Measurements from ENCODE around the gene MMP25. TPM values are rescaled to one million over a fixed set of nuclear protein-coding genes. Genes with fewer than 3 reads are reported as not detected.

The MMP25 gene
- total and polyA plus RNA-seq, 11 donors = 0.32 to 3.0 (median 0.93) TPM

DNA sequence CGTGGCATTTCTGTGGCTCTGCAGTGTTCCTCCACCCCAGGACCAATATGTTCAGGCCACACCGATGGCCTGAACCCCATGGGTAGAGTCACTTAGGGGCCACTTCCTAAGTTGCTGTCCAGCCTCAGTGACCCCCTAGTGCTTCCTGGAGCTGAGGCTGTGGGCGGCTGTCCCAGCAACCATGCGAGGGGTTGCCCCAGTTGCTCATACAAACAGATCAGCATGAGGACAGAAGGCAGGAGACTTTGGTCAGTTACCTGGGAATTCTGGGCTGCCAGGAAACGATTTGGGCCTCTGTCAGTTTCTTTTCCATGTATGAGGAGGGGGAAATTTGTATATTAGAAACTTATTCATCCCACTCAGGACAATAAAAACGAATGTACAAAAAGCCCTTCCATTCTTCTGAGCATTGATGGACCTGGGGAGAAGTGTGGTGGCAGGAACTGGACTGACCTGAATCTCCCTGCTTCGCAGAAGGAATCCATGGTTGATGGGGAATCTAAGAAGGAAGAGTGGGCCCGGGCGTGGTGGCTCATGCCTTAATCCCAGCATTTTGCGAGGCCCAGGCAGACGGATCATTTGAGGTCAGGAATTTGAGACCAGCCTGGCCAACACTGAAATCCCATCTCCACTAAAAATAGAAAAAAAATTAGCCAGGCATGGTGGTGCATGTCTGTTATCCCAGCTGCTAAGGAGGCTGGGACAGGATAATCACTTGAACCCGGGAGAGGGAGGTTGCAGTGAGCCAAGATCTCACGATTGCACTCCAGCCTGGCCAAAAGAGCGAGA, 14.2 kb downstream of the MMP25 start:
- no peak for DNase-seq
- intact Hi-C loops (cut with DNase I) = loop anchor here in 3 of 10 donors (5.0 kb wide), 3 partner anchors 37 to 102 kb away; partner anchors contain the start of gene ZSCAN10 (in 1 of the 3)
- WGBS, 4 donors = 59 to 72% (median 69%) methylated on average over 10 to 14 of the region's 14 CpGs
- TF ChIP-seq, protein P1, sequence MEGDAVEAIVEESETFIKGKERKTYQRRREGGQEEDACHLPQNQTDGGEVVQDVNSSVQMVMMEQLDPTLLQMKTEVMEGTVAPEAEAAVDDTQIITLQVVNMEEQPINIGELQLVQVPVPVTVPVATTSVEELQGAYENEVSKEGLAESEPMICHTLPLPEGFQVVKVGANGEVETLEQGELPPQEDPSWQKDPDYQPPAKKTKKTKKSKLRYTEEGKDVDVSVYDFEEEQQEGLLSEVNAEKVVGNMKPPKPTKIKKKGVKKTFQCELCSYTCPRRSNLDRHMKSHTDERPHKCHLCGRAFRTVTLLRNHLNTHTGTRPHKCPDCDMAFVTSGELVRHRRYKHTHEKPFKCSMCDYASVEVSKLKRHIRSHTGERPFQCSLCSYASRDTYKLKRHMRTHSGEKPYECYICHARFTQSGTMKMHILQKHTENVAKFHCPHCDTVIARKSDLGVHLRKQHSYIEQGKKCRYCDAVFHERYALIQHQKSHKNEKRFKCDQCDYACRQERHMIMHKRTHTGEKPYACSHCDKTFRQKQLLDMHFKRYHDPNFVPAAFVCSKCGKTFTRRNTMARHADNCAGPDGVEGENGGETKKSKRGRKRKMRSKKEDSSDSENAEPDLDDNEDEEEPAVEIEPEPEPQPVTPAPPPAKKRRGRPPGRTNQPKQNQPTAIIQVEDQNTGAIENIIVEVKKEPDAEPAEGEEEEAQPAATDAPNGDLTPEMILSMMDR (IDR thresholded peaks at IDR 0.05) = no peak
- no peak for TF ChIP-seq POLR2A (IDR thresholded peaks at IDR 0.05)
- Histone ChIP-seq H3K27me3 (no peaks in the 10 kb centered on the region), H3K27ac (peak overlapping the region in 6 of 12 donors; percentile 87 to 92 (median 88)), H3K9me3 (no peaks in the 10 kb centered on the region), H3K36me3 (no peaks in the 10 kb centered on the region), H3K4me1 (peaks cover 0 to 68% (median 26%) of the 10 kb centered on the region in 12 donors), H3K4me3 (no peak overlapping the region)
- no peak for ATAC-seq

DNA sequence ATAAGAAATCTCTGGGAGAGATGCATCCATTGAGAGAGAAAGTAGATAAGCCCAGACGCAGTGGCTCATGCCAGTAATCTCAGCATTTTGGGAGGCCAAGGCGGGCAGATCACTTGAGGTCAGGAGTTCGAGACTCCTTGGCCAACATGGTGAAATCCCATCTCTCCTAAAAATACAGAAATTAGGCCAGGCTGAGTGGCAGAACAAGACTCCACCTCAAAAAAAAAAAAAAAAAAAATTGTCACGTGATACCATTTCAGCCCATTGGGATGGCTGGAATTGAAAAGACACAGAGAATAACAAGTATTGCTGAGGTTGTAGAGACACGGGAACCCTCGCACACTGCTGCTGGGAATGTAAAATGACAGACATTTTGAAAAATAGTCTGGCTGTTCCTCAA, 16.2 kb downstream of the MMP25 start:
- ATAC-seq = no peak
- Histone ChIP-seq H3K27ac (no peak overlapping the region), H3K4me1 (peaks cover 0 to 63% (median 31%) of the 10 kb centered on the region in 12 donors), H3K27me3 (no peaks in the 10 kb centered on the region), H3K9me3 (no peaks in the 10 kb centered on the region), H3K36me3 (peaks cover 0 to 3% (median 0%) of the 10 kb centered on the region in 9 donors), H3K4me3 (no peak overlapping the region)
- no peak for DNase-seq
- TF ChIP-seq, protein P1 (IDR thresholded peaks at IDR 0.05) = no peak
- no peak for TF ChIP-seq POLR2A (IDR thresholded peaks at IDR 0.05)
- WGBS, 4 donors = 87 to 92% (median 91%) methylated on average over 6 of the region's 6 CpGs
- intact Hi-C loops (cut with DNase I) = loop anchor here in 3 of 10 donors (5.0 kb wide), 3 partner anchors 35 to 100 kb away; partner anchors contain the start of gene ZSCAN10 (in 1 of the 3)

DNA sequence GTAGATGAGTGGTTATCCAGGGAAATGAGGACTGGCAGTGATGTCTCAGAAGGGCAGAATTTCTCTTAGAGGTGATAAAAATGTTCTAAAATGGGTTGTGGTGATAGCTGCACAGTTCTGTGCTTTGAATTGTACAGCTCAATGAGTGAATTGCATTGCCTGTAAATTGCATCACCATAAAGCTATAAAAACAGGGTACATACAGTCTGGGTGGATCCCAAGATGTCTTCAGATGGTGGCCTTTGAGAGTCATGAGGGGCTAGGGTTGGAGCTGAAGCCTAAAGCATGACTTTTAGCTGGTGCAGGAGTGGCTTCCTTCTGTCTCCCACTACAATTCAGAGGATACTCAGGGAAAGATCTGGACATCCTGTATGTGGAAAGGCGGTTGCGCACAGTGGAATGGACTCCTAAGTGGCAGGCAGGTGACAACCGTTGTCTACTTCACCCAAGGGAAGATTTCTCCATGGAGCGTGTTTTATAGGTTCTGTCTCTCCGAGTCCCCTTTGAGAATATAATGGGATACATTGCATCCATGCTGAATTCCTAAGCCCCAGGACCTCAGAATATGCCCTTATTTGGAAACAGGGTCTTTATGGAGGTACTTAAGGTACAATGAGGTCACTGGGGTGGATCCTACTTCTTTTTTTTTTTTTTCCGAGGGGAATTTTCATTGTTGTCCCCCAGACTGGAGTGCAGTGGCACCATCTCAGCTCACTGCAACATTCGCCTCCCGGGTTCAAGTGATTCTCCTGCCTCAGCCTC, 17.4 kb downstream of the MMP25 start:
- DNase-seq (no peak), ATAC-seq (no peak)
- H3K27me3 ChIP-seq = no peaks in the 10 kb centered on the region
- intact Hi-C loops (cut with DNase I) = loop anchor here in 4 of 10 donors (2.0 to 5.0 kb wide), 4 partner anchors 23 to 98 kb away; partner anchors contain the start of gene ZSCAN10 (in 1 of the 4)
- no peak overlapping the region for H3K4me3 ChIP-seq
- H3K27ac ChIP-seq = peak overlapping the region in 10 of 12 donors; percentile 62 to 95 (median 87)
- 85 to 91% (median 86%) methylated on average over 8 of the region's 8 CpGs for WGBS, 4 donors
- no peak for TF ChIP-seq POLR2A (IDR thresholded peaks at IDR 0.05)
- TF ChIP-seq, protein P1 (IDR thresholded peaks at IDR 0.05) = no peak
- H3K9me3 ChIP-seq = no peaks in the 10 kb centered on the region
- peaks cover 0 to 64% (median 24%) of the 10 kb centered on the region in 12 donors for H3K4me1 ChIP-seq
- H3K36me3 ChIP-seq = peaks cover 0 to 15% (median 6%) of the 10 kb centered on the region in 9 donors
